GM23338 (cell line): ENCODE data around the gene ATF3.

ENCODE experiments used
- CREB1 ChIP-seq: fragments of 250-450 bp; sonication (Bioruptor Pico); IDR thresholded peaks from 2 replicates; pipeline ENCODE4 v1.5.0; 2020; ENCODE audit warnings: low read depth, mild to moderate bottlenecking, moderate library complexity
- CTCF ChIP-seq, 2 experiments: fragments of 200-600 bp in 1 of 2; sonication (generic) in 1 of 2; conservative IDR thresholded peaks; 2 replicates each; pipeline versions ENCODE4 v1.5.1 to v1.6.1; 2016 to 2017; ENCODE audit warnings: antibody characterized with exemption in 2 of 2, low read depth in 2 of 2, mild to moderate bottlenecking in 2 of 2, moderate library complexity in 1 of 2
- ETS1 ChIP-seq: IDR thresholded peaks from 2 replicates; pipeline ENCODE4 v1.6.1; 2016; ENCODE audit warnings: antibody characterized with exemption
- EZH2 ChIP-seq: fragments of 200-600 bp; sonication (generic); IDR thresholded peaks from one replicate; pipeline ENCODE4 v1.8.0; 2017; ENCODE audit warnings: antibody characterized with exemption, mild to moderate bottlenecking, low read depth; ENCODE audit not compliant: unreplicated experiment
- JUNB ChIP-seq: IDR thresholded peaks from one replicate; pipeline ENCODE4 v1.6.1; 2016; ENCODE audit warnings: antibody characterized with exemption; ENCODE audit not compliant: unreplicated experiment
- NANOG ChIP-seq: IDR thresholded peaks from 2 replicates; pipeline ENCODE4 v1.6.1; 2016; ENCODE audit warnings: antibody characterized with exemption, borderline replicate concordance
- POLR2AphosphoS5 ChIP-seq: IDR thresholded peaks from 2 replicates; pipeline ENCODE4 v1.6.1; 2016; ENCODE audit warnings: antibody characterized with exemption, low read depth
- REST ChIP-seq: IDR thresholded peaks from one replicate; pipeline ENCODE4 v1.6.1; 2018; ENCODE audit warnings: antibody characterized with exemption; ENCODE audit not compliant: unreplicated experiment
- STAT1 ChIP-seq: IDR thresholded peaks from one replicate; pipeline ENCODE4 v1.6.1; 2016; ENCODE audit warnings: antibody characterized with exemption; ENCODE audit not compliant: unreplicated experiment
- ZNF114 ChIP-seq: fragments of 250-450 bp; sonication (Bioruptor Pico); IDR thresholded peaks from 2 replicates; pipeline ENCODE4 v1.5.0; 2020; ENCODE audit warnings: mild to moderate bottlenecking, moderate library complexity

GRCh38 chr1:212651977-212652376, 43.4 kb downstream of the ATF3 start:
- no peak for TF ChIP-seq CTCF (conservative IDR thresholded peaks at IDR 0.05; ENCODE audit: low read depth in 2 of 2)
- TF ChIP-seq ZNF114 (CRISPR knock-in tag): no peak
- TF ChIP-seq NANOG: no peak
- no peak for TF ChIP-seq CREB1 (CRISPR knock-in tag)
- no peak for TF ChIP-seq REST
- TF ChIP-seq ETS1: no peak
- TF ChIP-seq EZH2: no peak
- no peak for TF ChIP-seq JUNB
- no peak for TF ChIP-seq POLR2AphosphoS5
- no peak for TF ChIP-seq STAT1
